Measurements from ENCODE around the gene PATE1.
"Not testable (repeated sequence)": the region's sequence is repeated elsewhere in the genome, so short reads cannot be mapped to it uniquely, and the experiment has no call there.

PATE1 gene

GRCh38 chr11:125745979-125746378 lies at the start of gene PATE1:
Gene PATE1 (plus strand): TSS chr11:125746279. CDS start chr11:125746305, 26 bp downstream.
- DNase-seq (ENCODE audit: low spot score), result no peak
- TF ChIP-seq CTCF (IDR thresholded peaks at IDR 0.05; ENCODE audit: extremely low read depth, missing control alignments), result no peak

GRCh38 chr11:125701018-125701610 lies 45.0 kb upstream of the PATE1 start:
- no peak for TF ChIP-seq CTCF (IDR thresholded peaks at IDR 0.05; ENCODE audit: extremely low read depth, missing control alignments)
- DNase-seq (ENCODE audit: low spot score), result no peak

GRCh38 chr11:125701858-125702621 lies 44.0 kb upstream of the PATE1 start:
- TF ChIP-seq CTCF (IDR thresholded peaks at IDR 0.05; ENCODE audit: extremely low read depth, missing control alignments), result no peak
- no peak for DNase-seq (ENCODE audit: low spot score)

- not testable (repeated sequence) for DNase-seq (ENCODE audit: low spot score)
Observed at GRCh38 chr11:125704686-125705085, 41.4 kb upstream of the PATE1 start.

GRCh38 chr11:125720781-125721180 lies 25.3 kb upstream of the PATE1 start:
- TF ChIP-seq CTCF (IDR thresholded peaks at IDR 0.05; ENCODE audit: extremely low read depth, missing control alignments), result no peak
- DNase-seq (ENCODE audit: low spot score), result no peak

- DNase-seq (ENCODE audit: low spot score), result no peak
Observed at GRCh38 chr11:125724125-125724524, 22.0 kb upstream of the PATE1 start.

GRCh38 chr11:125728969-125729368 lies 17.1 kb upstream of the PATE1 start:
- TF ChIP-seq CTCF (IDR thresholded peaks at IDR 0.05; ENCODE audit: extremely low read depth, missing control alignments), result no peak
- DNase-seq (ENCODE audit: low spot score), result no peak

More at GRCh38 chr11:125724125-125724524, 22.0 kb upstream of the PATE1 start:
- no peak for TF ChIP-seq CTCF (IDR thresholded peaks at IDR 0.05; ENCODE audit: extremely low read depth, missing control alignments)

Data from GM20000 (cell line).